Fibroblast of lung (primary cell): ENCODE results near the gene HOXC5.

Experiments used
- EZH2 ChIP-seq: IDR thresholded peaks from 2 replicates; pipeline ENCODE4 v1.5.1; 2012; ENCODE audit warnings: low read length, control low read depth, mild to moderate bottlenecking; ENCODE audit errors: missing control alignments
- TF ChIP-seq, protein P1 (sequence below), 2 donors: IDR thresholded peaks in 1 of 2; conservative IDR thresholded peaks in 1 of 2; 1 replicate in 1 of 2; 2 replicates in 1 of 2; pipeline ENCODE4 v1.5.1; 2011 to 2012; ENCODE audit warnings: low read length in 2 of 2, control low read depth in 1 of 2, inconsistent platforms in 1 of 2, low read depth in 1 of 2, mild to moderate bottlenecking in 1 of 2

DNA sequence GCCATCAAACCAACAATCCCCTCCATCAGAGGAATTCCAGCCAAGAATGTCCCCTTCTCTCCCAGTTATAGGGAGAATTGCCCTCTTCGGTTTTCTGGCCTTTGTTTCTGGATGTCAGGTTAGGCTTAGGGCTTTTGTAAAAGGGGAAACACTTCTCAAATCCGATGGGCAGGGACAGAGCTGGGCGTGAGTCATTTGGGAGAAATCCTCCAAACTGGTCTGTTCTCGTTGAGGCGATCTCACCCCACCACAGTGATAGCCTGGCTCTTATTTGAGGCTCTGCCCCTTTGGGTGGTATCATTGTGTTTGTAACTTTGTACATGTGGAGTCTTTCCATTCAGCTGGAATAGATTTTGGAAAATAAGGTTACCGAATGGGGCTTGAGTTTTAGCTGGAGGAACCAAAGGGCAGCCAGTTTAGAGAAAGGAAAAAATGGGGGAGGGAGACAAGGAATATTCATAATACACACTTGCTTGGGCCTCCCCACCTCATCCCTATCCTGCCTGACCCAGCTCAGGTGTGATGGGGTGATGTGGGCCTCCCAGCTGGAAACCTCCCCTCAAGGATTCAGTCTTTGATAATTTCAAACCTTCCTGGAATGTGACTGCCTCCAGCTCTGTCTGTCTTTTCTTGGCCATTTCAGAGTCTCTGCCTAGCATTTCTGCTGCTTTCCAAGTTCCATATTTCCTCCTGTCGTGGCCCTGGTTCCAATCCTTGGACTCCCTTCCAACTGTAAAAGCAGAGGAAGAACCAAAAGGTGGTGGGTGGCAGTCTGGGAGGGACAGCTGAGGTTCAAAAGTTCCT is 28.3 kb downstream of the HOXC5 start:
- TF ChIP-seq, protein P1, sequence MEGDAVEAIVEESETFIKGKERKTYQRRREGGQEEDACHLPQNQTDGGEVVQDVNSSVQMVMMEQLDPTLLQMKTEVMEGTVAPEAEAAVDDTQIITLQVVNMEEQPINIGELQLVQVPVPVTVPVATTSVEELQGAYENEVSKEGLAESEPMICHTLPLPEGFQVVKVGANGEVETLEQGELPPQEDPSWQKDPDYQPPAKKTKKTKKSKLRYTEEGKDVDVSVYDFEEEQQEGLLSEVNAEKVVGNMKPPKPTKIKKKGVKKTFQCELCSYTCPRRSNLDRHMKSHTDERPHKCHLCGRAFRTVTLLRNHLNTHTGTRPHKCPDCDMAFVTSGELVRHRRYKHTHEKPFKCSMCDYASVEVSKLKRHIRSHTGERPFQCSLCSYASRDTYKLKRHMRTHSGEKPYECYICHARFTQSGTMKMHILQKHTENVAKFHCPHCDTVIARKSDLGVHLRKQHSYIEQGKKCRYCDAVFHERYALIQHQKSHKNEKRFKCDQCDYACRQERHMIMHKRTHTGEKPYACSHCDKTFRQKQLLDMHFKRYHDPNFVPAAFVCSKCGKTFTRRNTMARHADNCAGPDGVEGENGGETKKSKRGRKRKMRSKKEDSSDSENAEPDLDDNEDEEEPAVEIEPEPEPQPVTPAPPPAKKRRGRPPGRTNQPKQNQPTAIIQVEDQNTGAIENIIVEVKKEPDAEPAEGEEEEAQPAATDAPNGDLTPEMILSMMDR (conservative IDR thresholded peaks at IDR 0.05 in 1 of 2, IDR thresholded peaks at IDR 0.05 in 1 of 2; ENCODE audit: low read depth in 1 of 2, low read length in 2 of 2): no peak
- no peak for TF ChIP-seq EZH2
